GM12891 (cell line): ENCODE measurements around the gene ZNF197.

Experiments
- POLR2A ChIP-seq: IDR thresholded peaks from 2 replicates; pipeline ENCODE4 v1.6.1; 2011; ENCODE audit warnings: low read depth, low read length, control low read depth
- POLR2AphosphoS5 ChIP-seq: IDR thresholded peaks from 2 replicates; pipeline ENCODE4 v1.6.1; 2011; ENCODE audit warnings: low read depth, low read length, control low read depth
- POU2F2 ChIP-seq: IDR thresholded peaks from 2 replicates; pipeline ENCODE4 v1.6.1; 2011; ENCODE audit warnings: low read depth, mild to moderate bottlenecking, control low read depth, low read length, moderate library complexity
- SPI1 ChIP-seq: IDR thresholded peaks from 2 replicates; pipeline ENCODE4 v1.6.1; 2011; ENCODE audit warnings: low read depth, low read length, control low read depth
- TAF1 ChIP-seq: IDR thresholded peaks from 2 replicates; pipeline ENCODE4 v1.6.1; 2011; ENCODE audit warnings: low read depth, low read length, control low read depth

DNA sequence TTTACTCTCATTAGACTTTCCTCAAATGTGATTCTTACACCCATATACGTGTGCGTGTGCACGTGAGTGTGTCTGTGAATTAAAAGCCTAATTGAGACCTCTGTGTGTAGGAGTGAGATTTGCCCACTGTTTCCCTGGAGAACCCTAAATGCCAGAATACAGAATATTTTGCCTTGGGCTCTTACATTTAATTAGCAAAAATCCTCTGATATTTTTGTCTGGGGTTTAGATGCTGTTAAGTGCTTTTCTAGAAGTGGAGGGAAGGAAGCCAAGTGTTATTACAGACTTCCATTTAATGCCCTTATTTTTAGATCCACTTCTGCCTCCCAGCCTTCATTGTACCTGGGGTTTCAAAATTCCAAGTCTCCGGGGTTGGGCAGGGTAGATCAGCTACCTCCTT lies 41.5 kb downstream of the ZNF197 start:
- TF ChIP-seq POLR2A (no peak), SPI1 (no peak), POLR2AphosphoS5 (no peak), POU2F2 (no peak), TAF1 (no peak)
